Endothelial cell of umbilical vein (primary cell): ENCODE data around the gene PVR. TPM values are rescaled to one million over a fixed set of nuclear protein-coding genes. Genes with fewer than 3 reads are reported as not detected.

Source experiments
- BruUV-seq: library from RNA; stranded (reverse); fragments of 400-500 nt; replicated peaks from 2 replicates; lab custom pipeline; 2021; lab: Mats Ljungman, UMichigan
- CTCF ChIA-PET: fragments of 300-600, 350-600 bp; sonication (Branson Sonifier 250); formaldehyde crosslinking; loops from one replicate; lab custom pipeline; 2021; ENCODE audit warnings: antibody characterized with exemption, inconsistent platforms; lab: Charles Lee
- POLR2A ChIA-PET: fragments of 300-600, 350-600 bp; sonication (Branson Sonifier 250); formaldehyde crosslinking; loops from one replicate; lab custom pipeline; 2021; ENCODE audit warnings: antibody characterized with exemption, inconsistent platforms; lab: Charles Lee
- DNase-seq: peaks from one replicate; pipeline ENCODE4 v3.0.0-alpha.2; 2011; ENCODE audit warnings: low read depth, low spot score
- FAIRE-seq: peaks from 2 replicates; lab custom pipeline; 2011; peaks lifted over from hg19 to GRCh38; lab: Jason Lieb, UNC
- H2AFZ ChIP-seq: 2 replicates; pipeline ENCODE4 v1.6.0; 2012; ENCODE audit warnings: low read depth, low read length, control low read depth, inconsistent platforms
- H3K27ac ChIP-seq: 2 replicates; pipeline ENCODE4 v1.5.1; 2011; ENCODE audit warnings: low read depth, mild to moderate bottlenecking, control low read depth, low read length, moderate library complexity; ENCODE audit not compliant: insufficient read depth
- H3K27me3 ChIP-seq, 2 experiments: 2 replicates each; pipeline versions ENCODE4 v1.6.0 to v1.6.1; 2011; ENCODE audit warnings: low read length in 2 of 2, mixed read lengths in 1 of 2; ENCODE audit not compliant: control insufficient read depth in 2 of 2, insufficient read depth in 2 of 2
- H3K36me3 ChIP-seq, 2 experiments: 2 replicates in 1 of 2; 3 replicates in 1 of 2; pipeline ENCODE4 v1.5.1; 2011; ENCODE audit warnings: low read length in 2 of 2, mild to moderate bottlenecking in 1 of 2, moderate library complexity in 1 of 2; ENCODE audit not compliant: control insufficient read depth in 2 of 2, insufficient read depth in 2 of 2; ENCODE audit errors: extremely low read depth in 1 of 2
- H3K4me1 ChIP-seq: 3 replicates; pipeline ENCODE4 v1.5.1; 2011; ENCODE audit warnings: mild to moderate bottlenecking, low read length; ENCODE audit not compliant: control insufficient read depth, insufficient read depth; ENCODE audit errors: extremely low read depth
- H3K4me2 ChIP-seq: 2 replicates; pipeline ENCODE4 v1.6.1; 2011; ENCODE audit warnings: low read length, control low read depth, mixed read lengths; ENCODE audit not compliant: insufficient read depth
- H3K4me3 ChIP-seq, 3 experiments: fragments of 200-600 bp in 1 of 3; sonication (generic), shearing (Covaris generic) in 1 of 3; replicated peaks in 1 of 3; 2 replicates each; pipeline ENCODE4 v1.5.1; 2011 to 2016; ENCODE audit warnings: control low read depth in 3 of 3, low read length in 3 of 3, mild to moderate bottlenecking in 2 of 3, inconsistent platforms in 1 of 3, low read depth in 1 of 3, moderate library complexity in 1 of 3; ENCODE audit not compliant: insufficient read depth in 1 of 3
- H3K79me2 ChIP-seq: 2 replicates; pipeline ENCODE4 v1.6.0; 2012; ENCODE audit warnings: low read length, inconsistent platforms; ENCODE audit not compliant: control insufficient read depth, insufficient read depth
- H3K9ac ChIP-seq: replicated peaks from 2 replicates; pipeline ENCODE3; 2011; ENCODE audit warnings: low read length, control low read depth; ENCODE audit not compliant: insufficient read depth; ENCODE audit errors: extremely low read depth
- H3K9me1 ChIP-seq: replicated peaks from 3 replicates; pipeline ENCODE4 v1.6.0; 2011; ENCODE audit warnings: mild to moderate bottlenecking, low read length; ENCODE audit not compliant: control insufficient read depth, insufficient read depth; ENCODE audit errors: extremely low read depth
- H3K9me3 ChIP-seq: replicated peaks from 2 replicates; pipeline ENCODE4 v1.5.1; 2012; ENCODE audit warnings: low read length, inconsistent platforms; ENCODE audit not compliant: control insufficient read depth, insufficient read depth
- H4K20me1 ChIP-seq: replicated peaks from 2 replicates; pipeline ENCODE3; 2011; ENCODE audit warnings: mild to moderate bottlenecking, low read length; ENCODE audit not compliant: control insufficient read depth, insufficient read depth; ENCODE audit errors: extremely low read depth
- CTCF ChIP-seq, 2 donors: IDR thresholded peaks; 1 replicate in 1 of 2; 2 replicates in 1 of 2; pipeline ENCODE4 v1.5.1; 2011; ENCODE audit warnings: low read length in 2 of 2, mild to moderate bottlenecking in 2 of 2, moderate library complexity in 2 of 2, control low read depth in 1 of 2, inconsistent platforms in 1 of 2, low read depth in 1 of 2; ENCODE audit not compliant: insufficient read depth in 1 of 2; ENCODE audit errors: extremely low read depth in 1 of 2
- EZH2 ChIP-seq: IDR thresholded peaks from 2 replicates; pipeline ENCODE4 v1.6.1; 2012; ENCODE audit warnings: borderline replicate concordance, low read depth, mild to moderate bottlenecking, moderate library complexity, low read length, inconsistent platforms; ENCODE audit not compliant: severe bottlenecking
- FOS ChIP-seq: IDR thresholded peaks from 2 replicates; pipeline ENCODE4 v1.6.1; 2011; ENCODE audit warnings: mild to moderate bottlenecking, low read length, moderate library complexity, borderline replicate concordance; ENCODE audit not compliant: insufficient read depth
- GATA2 ChIP-seq: IDR thresholded peaks from 2 replicates; pipeline ENCODE4 v1.7.0; 2011; ENCODE audit warnings: low read depth, mild to moderate bottlenecking, moderate library complexity, mixed read lengths, low read length; ENCODE audit not compliant: insufficient read length, insufficient read depth
- JUN ChIP-seq: IDR thresholded peaks from 2 replicates; pipeline ENCODE4 v1.6.1; 2011; ENCODE audit warnings: borderline replicate concordance, low read depth; ENCODE audit not compliant: insufficient read length, insufficient read depth
- MAX ChIP-seq: IDR thresholded peaks from 2 replicates; pipeline ENCODE4 v1.6.1; 2011; ENCODE audit not compliant: insufficient read depth, insufficient read length
- MYC ChIP-seq: IDR thresholded peaks from one replicate; pipeline ENCODE4 v1.6.1; 2011; ENCODE audit warnings: mild to moderate bottlenecking, low read depth, low read length
- POLR2A ChIP-seq: IDR thresholded peaks from 2 replicates; pipeline ENCODE4 v1.6.1; 2012; ENCODE audit warnings: low read depth, mild to moderate bottlenecking, control low read depth, low read length
- POLR2AphosphoS5 ChIP-seq: IDR thresholded peaks from 2 replicates; pipeline ENCODE4 v1.6.1; 2012; ENCODE audit warnings: low read depth, mild to moderate bottlenecking, control low read depth, low read length, moderate library complexity; ENCODE audit not compliant: insufficient read depth
- dilution Hi-C: fragments of 300-500 bp; cut with MboI; formaldehyde crosslinking; loops from one replicate; pipeline ENCODE4 v1.15.0; 2019; ENCODE audit warnings: low sequenced_read_pairs; ENCODE audit not compliant: extremely low pct_ligation_motif_present
- intact Hi-C: fragments of 100-400 bp; cut with micrococcal nuclease; formaldehyde crosslinking; loops from one replicate; pipeline ENCODE4 v1.10.0; 2022
- polyA plus RNA-seq, 4 experiments: library from polyadenylated mRNA; depleted of rRNA in 3 of 4; stranded (reverse) in 3 of 4; unstranded in 1 of 4; fragments of >200 nt; gene quantifications; 2 replicates each; pipeline versions ENCODE4 v1.2.1 to v1.2.3, GENCODE V29; 2011 to 2012; ENCODE audit warnings: missing spikeins in 1 of 4
- total RNA-seq: library from RNA; stranded (reverse); gene quantifications from 2 replicates; pipeline ENCODE4 v1.2.3, GENCODE V29; 2021

PVR gene
- total and polyA plus RNA-seq, 2 donors (not counting 3 experiments of a cell fraction or from before 2014, with no cell fraction given), result 133 to 226 TPM

GRCh38 chr19:44710483-44710882, 66.8 kb downstream of the PVR start:
- Histone ChIP-seq H4K20me1 (no peaks in the 10 kb centered on the region), H3K4me3 (no peak overlapping the region), H3K9me3 (no peaks in the 10 kb centered on the region), H3K27me3 (no peaks in the 10 kb centered on the region), H3K9ac (no peak overlapping the region), H3K4me1 (peaks cover 2% of the 10 kb centered on the region), H3K4me2 (no peak overlapping the region), H3K36me3 (peaks cover 0 to 4% of the 10 kb centered on the region in 2 experiments), H3K79me2 (no peaks in the 10 kb centered on the region), H3K27ac (no peak overlapping the region), H2AFZ (no peak overlapping the region), H3K9me1 (no peaks in the 10 kb centered on the region)
- BruUV-seq, result no TSS peak
- TF ChIP-seq CTCF (IDR thresholded peaks at IDR 0.05; ENCODE audit: extremely low read depth in 1 of 2, insufficient read depth in 1 of 2, low read depth in 1 of 2, low read length in 2 of 2) (no peak), POLR2A (no peak), MYC (no peak), FOS (no peak), JUN (no peak), MAX (no peak), EZH2 (no peak), GATA2 (no peak), POLR2AphosphoS5 (no peak)
- dilution Hi-C loops, result no loop called here
- intact Hi-C loops, result no loop called here
- FAIRE-seq, result no peak
- no peak for DNase-seq
- ChIA-PET POLR2A (no interaction called here), CTCF (interaction anchor here (2.2 kb wide), 1 partner anchor 60 kb away, joined by 9 read pairs; no protein-coding TSS in a partner anchor)
